Ishikawa (cell line): ENCODE results near the gene LIMS2.

ENCODE experiments used
- CEBPB ChIP-seq: IDR thresholded peaks from 2 replicates; pipeline ENCODE4 v1.6.1; 2012
- CREB1 ChIP-seq: IDR thresholded peaks from 2 replicates; pipeline ENCODE4 v1.6.1; 2012; ENCODE audit warnings: low read depth
- EGR1 ChIP-seq: IDR thresholded peaks from 2 replicates; pipeline ENCODE4 v1.6.1; 2012
- EP300 ChIP-seq: IDR thresholded peaks from 2 replicates; pipeline ENCODE4 v1.6.1; 2012; ENCODE audit warnings: borderline replicate concordance
- FOXM1 ChIP-seq: IDR thresholded peaks from 2 replicates; pipeline ENCODE4 v1.6.1; 2012; ENCODE audit warnings: low read depth, borderline replicate concordance
- MAX ChIP-seq: IDR thresholded peaks from 2 replicates; pipeline ENCODE4 v1.6.1; 2012
- NFIC ChIP-seq: IDR thresholded peaks from 2 replicates; pipeline ENCODE4 v1.6.1; 2012
- RAD21 ChIP-seq: IDR thresholded peaks from 2 replicates; pipeline ENCODE4 v1.6.1; 2012; ENCODE audit warnings: low read depth
- REST ChIP-seq: IDR thresholded peaks from 2 replicates; pipeline ENCODE4 v1.6.1; 2012; ENCODE audit warnings: low read depth, mild to moderate bottlenecking
- TAF1 ChIP-seq: IDR thresholded peaks from 2 replicates; pipeline ENCODE4 v1.6.1; 2012; ENCODE audit warnings: low read depth, mild to moderate bottlenecking
- TCF12 ChIP-seq: IDR thresholded peaks from 2 replicates; pipeline ENCODE4 v1.6.1; 2012; ENCODE audit warnings: low read depth
- TEAD4 ChIP-seq: IDR thresholded peaks from 2 replicates; pipeline ENCODE4 v1.6.1; 2012
- USF1 ChIP-seq: IDR thresholded peaks from 2 replicates; pipeline ENCODE4 v1.6.1; 2012
- YY1 ChIP-seq: IDR thresholded peaks from 2 replicates; pipeline ENCODE4 v1.6.1; 2012; ENCODE audit warnings: low read depth
- ZBTB7A ChIP-seq: IDR thresholded peaks from 2 replicates; pipeline ENCODE4 v1.6.1; 2012; ENCODE audit warnings: low read depth

The LIMS2 gene

GRCh38 chr2:127673291-127674069 lies 1.9 kb downstream of the LIMS2 start:
- TF ChIP-seq YY1 (no peak), TCF12 (no peak)

GRCh38 chr2:127672341-127673224 lies 2.7 kb downstream of the LIMS2 start:
- TF ChIP-seq YY1: no peak
- TF ChIP-seq NFIC: no peak
- TF ChIP-seq EGR1: no peak
- TF ChIP-seq CEBPB: no peak
- no peak for TF ChIP-seq ZBTB7A
- TF ChIP-seq TEAD4: no peak

GRCh38 chr2:127671557-127672302 lies 3.6 kb downstream of the LIMS2 start:
- no peak for TF ChIP-seq CEBPB
- TF ChIP-seq TCF12: no peak
- no peak for TF ChIP-seq ZBTB7A
- TF ChIP-seq REST: no peak
- TF ChIP-seq USF1: no peak
- no peak for TF ChIP-seq YY1
- TF ChIP-seq EGR1: no peak
- no peak for TF ChIP-seq TAF1
- TF ChIP-seq EP300: no peak
- no peak for TF ChIP-seq RAD21
- no peak for TF ChIP-seq TEAD4
- no peak for TF ChIP-seq NFIC
- no peak for TF ChIP-seq CREB1
- TF ChIP-seq MAX: no peak
- TF ChIP-seq FOXM1: no peak

GRCh38 chr2:127670957-127671290 lies 4.4 kb downstream of the LIMS2 start:
- TF ChIP-seq YY1 (no peak), EGR1 (no peak), ZBTB7A (no peak), REST (no peak), CEBPB (no peak), EP300 (no peak), TEAD4 (no peak), RAD21 (no peak), FOXM1 (no peak), TCF12 (no peak), TAF1 (no peak), USF1 (no peak), MAX (no peak), CREB1 (no peak), NFIC (no peak)

GRCh38 chr2:127670055-127670956 lies 5.0 kb downstream of the LIMS2 start:
- TF ChIP-seq FOXM1 (no peak), ZBTB7A (no peak), USF1 (no peak), YY1 (no peak), EGR1 (no peak), TAF1 (no peak), EP300 (no peak), TEAD4 (no peak), MAX (no peak), REST (no peak), CEBPB (no peak), TCF12 (no peak), NFIC (no peak), CREB1 (no peak), RAD21 (no peak)
